Liver (tissue), 9 donors: ENCODE data around the gene FMC1. TPM values are rescaled to one million over a fixed set of nuclear protein-coding genes. Genes with fewer than 3 reads are reported as not detected.

Source experiments
- DNase-seq: peaks from one replicate; pipeline ENCODE4 v3.0.0-alpha.2; 2017; ENCODE audit warnings: low spot score
- H3K27ac ChIP-seq, 2 donors: one replicate each; pipeline ENCODE4 v1.7.0; 2013; ENCODE audit warnings: inconsistent platforms in 2 of 2, low read length in 2 of 2, control low read depth in 1 of 2, low read depth in 1 of 2, mild to moderate bottlenecking in 1 of 2
- H3K27me3 ChIP-seq, 4 donors: one replicate each; pipeline versions ENCODE4 v1.6.1 to v1.7.0; 2013; ENCODE audit warnings: low read length in 3 of 4, inconsistent platforms in 1 of 4, mild to moderate bottlenecking in 1 of 4, moderate library complexity in 1 of 4; ENCODE audit not compliant: control insufficient read depth in 4 of 4, insufficient read depth in 4 of 4
- H3K36me3 ChIP-seq, 4 donors: one replicate each; pipeline versions ENCODE4 v1.6.1 to v1.7.0; 2013; ENCODE audit warnings: low read length in 3 of 4, mild to moderate bottlenecking in 3 of 4, low read depth in 1 of 4, moderate library complexity in 1 of 4; ENCODE audit not compliant: control insufficient read depth in 4 of 4, insufficient read depth in 3 of 4
- H3K4me1 ChIP-seq, 4 donors: one replicate each; pipeline versions ENCODE4 v1.6.1 to v1.7.0; 2013; ENCODE audit warnings: low read length in 3 of 4, mild to moderate bottlenecking in 3 of 4, moderate library complexity in 1 of 4; ENCODE audit not compliant: control insufficient read depth in 4 of 4, insufficient read depth in 4 of 4
- H3K4me3 ChIP-seq, 3 donors: one replicate each; pipeline versions ENCODE4 v1.6.1 to v1.7.0; 2013; ENCODE audit warnings: low read length in 3 of 3, control low read depth in 1 of 3, low read depth in 1 of 3, mild to moderate bottlenecking in 1 of 3
- H3K9ac ChIP-seq, 2 donors: one replicate each; pipeline ENCODE4 v1.7.0; 2013; ENCODE audit warnings: low read length in 2 of 2, mild to moderate bottlenecking in 2 of 2, moderate library complexity in 2 of 2, control low read depth in 1 of 2, low read depth in 1 of 2
- H3K9me3 ChIP-seq, 4 donors: one replicate each; pipeline versions ENCODE4 v1.6.1 to v1.7.0; 2013; ENCODE audit warnings: low read length in 3 of 4; ENCODE audit not compliant: control insufficient read depth in 4 of 4
- EGR1 ChIP-seq, 2 donors: IDR thresholded peaks; 2 replicates each; pipeline ENCODE4 v1.6.1; 2016 to 2018; ENCODE audit warnings: antibody characterized with exemption in 2 of 2, low read depth in 2 of 2
- FOXA1 ChIP-seq: IDR thresholded peaks from 2 replicates; pipeline ENCODE4 v1.6.1; 2016; ENCODE audit warnings: antibody characterized with exemption
- FOXA2 ChIP-seq: IDR thresholded peaks from 2 replicates; pipeline ENCODE4 v1.6.1; 2016; ENCODE audit warnings: antibody characterized with exemption
- GABPA ChIP-seq, 2 donors: IDR thresholded peaks in 1 of 2; conservative IDR thresholded peaks in 1 of 2; 2 replicates each; pipeline ENCODE4 v1.6.1; 2016; ENCODE audit warnings: antibody characterized with exemption in 2 of 2, mild to moderate bottlenecking in 1 of 2, moderate library complexity in 1 of 2
- HNF4A ChIP-seq, 2 donors: conservative IDR thresholded peaks; 2 replicates each; pipeline ENCODE4 v1.6.1; 2016; ENCODE audit warnings: antibody characterized with exemption in 2 of 2, mild to moderate bottlenecking in 2 of 2
- HNF4G ChIP-seq: IDR thresholded peaks from 2 replicates; pipeline ENCODE4 v1.6.1; 2016; ENCODE audit warnings: antibody characterized with exemption
- JUND ChIP-seq, 2 donors: IDR thresholded peaks; 2 replicates each; pipeline ENCODE4 v1.6.1; 2016; ENCODE audit warnings: antibody characterized with exemption in 2 of 2
- NR2F2 ChIP-seq: IDR thresholded peaks from 2 replicates; pipeline ENCODE4 v1.6.1; 2016; ENCODE audit warnings: antibody characterized with exemption
- RAD21 ChIP-seq, 2 donors: IDR thresholded peaks; 2 replicates each; pipeline ENCODE4 v1.6.1; 2016; ENCODE audit warnings: antibody characterized with exemption in 2 of 2, mild to moderate bottlenecking in 2 of 2
- RXRA ChIP-seq, 2 donors: IDR thresholded peaks; 2 replicates each; pipeline ENCODE4 v1.6.1; 2017 to 2018; ENCODE audit warnings: antibody characterized with exemption in 2 of 2, mild to moderate bottlenecking in 1 of 2
- SP1 ChIP-seq: IDR thresholded peaks from 2 replicates; pipeline ENCODE4 v1.6.1; 2018; ENCODE audit warnings: antibody characterized with exemption, mild to moderate bottlenecking
- TAF1 ChIP-seq: conservative IDR thresholded peaks from 2 replicates; pipeline ENCODE4 v1.6.1; 2016; ENCODE audit warnings: antibody characterized with exemption, mild to moderate bottlenecking
- YY1 ChIP-seq: IDR thresholded peaks from 2 replicates; pipeline ENCODE4 v1.6.1; 2016; ENCODE audit warnings: antibody characterized with exemption, mild to moderate bottlenecking
- WGBS: extraction: QIAGEN DNeasy Blood & Tissue Kit; methylation state at CpG from one replicate; pipeline ENCODE4 v1.1.7; 2013; 5-methylcytosine and 5-hydroxymethylcytosine counted together
- polyA plus RNA-seq, 2 donors: library from polyadenylated mRNA; stranded (reverse) in 1 of 2; unstranded in 1 of 2; fragments of 200-250 nt in 1 of 2; fragments of >200 nt in 1 of 2; fragmentation: Nextera tagmentation in 1 of 2; extraction: Ambion mirVana in 1 of 2; gene quantifications; one replicate each; pipeline versions ENCODE4 v1.2.1 to v1.2.3, GENCODE V29; 2013 to 2015
- total RNA-seq, 2 donors: library from RNA; depleted of rRNA; stranded (reverse); fragments of >200 nt; gene quantifications; one replicate each; pipeline ENCODE4 v1.2.3, GENCODE V29; 2014
- TF ChIP-seq, protein P1 (sequence below): IDR thresholded peaks from 2 replicates; pipeline ENCODE4 v1.6.1; 2016; ENCODE audit warnings: antibody characterized with exemption, mild to moderate bottlenecking
- TF ChIP-seq, protein P2 (sequence below): fragments of 150-350 bp; IDR thresholded peaks from 2 replicates; pipeline ENCODE4 v1.5.1; 2017; ENCODE audit warnings: improper control_type of control experiment, low read depth, low read length; ENCODE audit not compliant: missing input control
- TF ChIP-seq, protein P3 (sequence below): IDR thresholded peaks from 2 replicates; pipeline ENCODE4 v1.6.1; 2016; ENCODE audit warnings: antibody characterized with exemption
- TF ChIP-seq, protein P4 (sequence below): IDR thresholded peaks from 2 replicates; pipeline ENCODE4 v1.6.1; 2016; ENCODE audit warnings: antibody characterized with exemption
- TF ChIP-seq, protein P5 (sequence below): IDR thresholded peaks from 2 replicates; pipeline ENCODE4 v1.6.1; 2016; ENCODE audit warnings: antibody characterized with exemption
- donor health status: healthy.
- donor health status: healthy.
- donor health status: healthy.
- donor health status: healthy.
- donor health status: healthy.

The FMC1 gene
- total and polyA plus RNA-seq, 4 donors = 5.5 to 76.3 (median 10.5) TPM

DNA sequence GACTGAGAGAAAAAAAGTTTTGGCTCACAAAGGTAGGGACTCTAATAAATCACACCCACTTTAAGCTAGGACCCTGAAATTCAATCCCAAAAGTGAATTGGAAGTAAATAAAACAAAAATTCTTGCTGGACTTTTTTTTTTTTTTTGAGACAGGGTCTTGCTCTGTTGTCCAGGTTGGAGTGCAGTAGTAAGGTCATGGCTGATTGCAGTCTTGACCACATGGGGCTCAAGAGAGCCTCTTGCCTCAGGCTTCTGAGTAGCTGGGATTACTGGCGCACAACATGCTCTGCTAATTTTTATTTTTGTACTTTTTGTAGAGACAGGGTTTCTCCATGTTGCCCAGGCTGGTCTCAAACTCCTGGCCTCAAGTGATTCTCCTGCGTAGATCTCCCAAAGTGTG, 13.6 kb downstream of the FMC1 start:
- Histone ChIP-seq H3K36me3 (peaks cover 1 to 12% (median 5%) of the 10 kb centered on the region in 4 donors), H3K9ac (no peak overlapping the region), H3K27ac (no peak overlapping the region), H3K9me3 (no peaks in the 10 kb centered on the region), H3K4me3 (no peak overlapping the region), H3K27me3 (no peaks in the 10 kb centered on the region), H3K4me1 (peaks cover 0 to 8% (median 2%) of the 10 kb centered on the region in 4 donors)
- no peak for DNase-seq
- TF ChIP-seq, protein P1, sequence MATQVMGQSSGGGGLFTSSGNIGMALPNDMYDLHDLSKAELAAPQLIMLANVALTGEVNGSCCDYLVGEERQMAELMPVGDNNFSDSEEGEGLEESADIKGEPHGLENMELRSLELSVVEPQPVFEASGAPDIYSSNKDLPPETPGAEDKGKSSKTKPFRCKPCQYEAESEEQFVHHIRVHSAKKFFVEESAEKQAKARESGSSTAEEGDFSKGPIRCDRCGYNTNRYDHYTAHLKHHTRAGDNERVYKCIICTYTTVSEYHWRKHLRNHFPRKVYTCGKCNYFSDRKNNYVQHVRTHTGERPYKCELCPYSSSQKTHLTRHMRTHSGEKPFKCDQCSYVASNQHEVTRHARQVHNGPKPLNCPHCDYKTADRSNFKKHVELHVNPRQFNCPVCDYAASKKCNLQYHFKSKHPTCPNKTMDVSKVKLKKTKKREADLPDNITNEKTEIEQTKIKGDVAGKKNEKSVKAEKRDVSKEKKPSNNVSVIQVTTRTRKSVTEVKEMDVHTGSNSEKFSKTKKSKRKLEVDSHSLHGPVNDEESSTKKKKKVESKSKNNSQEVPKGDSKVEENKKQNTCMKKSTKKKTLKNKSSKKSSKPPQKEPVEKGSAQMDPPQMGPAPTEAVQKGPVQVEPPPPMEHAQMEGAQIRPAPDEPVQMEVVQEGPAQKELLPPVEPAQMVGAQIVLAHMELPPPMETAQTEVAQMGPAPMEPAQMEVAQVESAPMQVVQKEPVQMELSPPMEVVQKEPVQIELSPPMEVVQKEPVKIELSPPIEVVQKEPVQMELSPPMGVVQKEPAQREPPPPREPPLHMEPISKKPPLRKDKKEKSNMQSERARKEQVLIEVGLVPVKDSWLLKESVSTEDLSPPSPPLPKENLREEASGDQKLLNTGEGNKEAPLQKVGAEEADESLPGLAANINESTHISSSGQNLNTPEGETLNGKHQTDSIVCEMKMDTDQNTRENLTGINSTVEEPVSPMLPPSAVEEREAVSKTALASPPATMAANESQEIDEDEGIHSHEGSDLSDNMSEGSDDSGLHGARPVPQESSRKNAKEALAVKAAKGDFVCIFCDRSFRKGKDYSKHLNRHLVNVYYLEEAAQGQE = no peak
- TF ChIP-seq, protein P2, sequence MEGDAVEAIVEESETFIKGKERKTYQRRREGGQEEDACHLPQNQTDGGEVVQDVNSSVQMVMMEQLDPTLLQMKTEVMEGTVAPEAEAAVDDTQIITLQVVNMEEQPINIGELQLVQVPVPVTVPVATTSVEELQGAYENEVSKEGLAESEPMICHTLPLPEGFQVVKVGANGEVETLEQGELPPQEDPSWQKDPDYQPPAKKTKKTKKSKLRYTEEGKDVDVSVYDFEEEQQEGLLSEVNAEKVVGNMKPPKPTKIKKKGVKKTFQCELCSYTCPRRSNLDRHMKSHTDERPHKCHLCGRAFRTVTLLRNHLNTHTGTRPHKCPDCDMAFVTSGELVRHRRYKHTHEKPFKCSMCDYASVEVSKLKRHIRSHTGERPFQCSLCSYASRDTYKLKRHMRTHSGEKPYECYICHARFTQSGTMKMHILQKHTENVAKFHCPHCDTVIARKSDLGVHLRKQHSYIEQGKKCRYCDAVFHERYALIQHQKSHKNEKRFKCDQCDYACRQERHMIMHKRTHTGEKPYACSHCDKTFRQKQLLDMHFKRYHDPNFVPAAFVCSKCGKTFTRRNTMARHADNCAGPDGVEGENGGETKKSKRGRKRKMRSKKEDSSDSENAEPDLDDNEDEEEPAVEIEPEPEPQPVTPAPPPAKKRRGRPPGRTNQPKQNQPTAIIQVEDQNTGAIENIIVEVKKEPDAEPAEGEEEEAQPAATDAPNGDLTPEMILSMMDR = no peak
- TF ChIP-seq, protein P3, sequence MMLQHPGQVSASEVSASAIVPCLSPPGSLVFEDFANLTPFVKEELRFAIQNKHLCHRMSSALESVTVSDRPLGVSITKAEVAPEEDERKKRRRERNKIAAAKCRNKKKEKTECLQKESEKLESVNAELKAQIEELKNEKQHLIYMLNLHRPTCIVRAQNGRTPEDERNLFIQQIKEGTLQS = no peak
- no peak for TF ChIP-seq HNF4A (conservative IDR thresholded peaks at IDR 0.05)
- TF ChIP-seq SP1 = no peak
- TF ChIP-seq FOXA1 = no peak
- TF ChIP-seq EGR1 (IDR thresholded peaks at IDR 0.05; ENCODE audit: low read depth in 2 of 2) = no peak
- TF ChIP-seq JUND (IDR thresholded peaks at IDR 0.05) = no peak
- TF ChIP-seq TAF1 = no peak
- TF ChIP-seq YY1 = no peak
- TF ChIP-seq, protein P4, sequence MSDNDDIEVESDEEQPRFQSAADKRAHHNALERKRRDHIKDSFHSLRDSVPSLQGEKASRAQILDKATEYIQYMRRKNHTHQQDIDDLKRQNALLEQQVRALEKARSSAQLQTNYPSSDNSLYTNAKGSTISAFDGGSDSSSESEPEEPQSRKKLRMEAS = no peak
- TF ChIP-seq RAD21 (IDR thresholded peaks at IDR 0.05) = no peak
- no peak for TF ChIP-seq FOXA2
- TF ChIP-seq GABPA (IDR thresholded peaks at IDR 0.05 in 1 of 2, conservative IDR thresholded peaks at IDR 0.05 in 1 of 2) = no peak
- no peak for TF ChIP-seq HNF4G
- no peak for TF ChIP-seq NR2F2
- TF ChIP-seq, protein P5, sequence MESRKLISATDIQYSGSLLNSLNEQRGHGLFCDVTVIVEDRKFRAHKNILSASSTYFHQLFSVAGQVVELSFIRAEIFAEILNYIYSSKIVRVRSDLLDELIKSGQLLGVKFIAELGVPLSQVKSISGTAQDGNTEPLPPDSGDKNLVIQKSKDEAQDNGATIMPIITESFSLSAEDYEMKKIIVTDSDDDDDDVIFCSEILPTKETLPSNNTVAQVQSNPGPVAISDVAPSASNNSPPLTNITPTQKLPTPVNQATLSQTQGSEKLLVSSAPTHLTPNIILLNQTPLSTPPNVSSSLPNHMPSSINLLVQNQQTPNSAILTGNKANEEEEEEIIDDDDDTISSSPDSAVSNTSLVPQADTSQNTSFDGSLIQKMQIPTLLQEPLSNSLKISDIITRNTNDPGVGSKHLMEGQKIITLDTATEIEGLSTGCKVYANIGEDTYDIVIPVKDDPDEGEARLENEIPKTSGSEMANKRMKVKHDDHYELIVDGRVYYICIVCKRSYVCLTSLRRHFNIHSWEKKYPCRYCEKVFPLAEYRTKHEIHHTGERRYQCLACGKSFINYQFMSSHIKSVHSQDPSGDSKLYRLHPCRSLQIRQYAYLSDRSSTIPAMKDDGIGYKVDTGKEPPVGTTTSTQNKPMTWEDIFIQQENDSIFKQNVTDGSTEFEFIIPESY = no peak
- no peak for TF ChIP-seq RXRA (IDR thresholded peaks at IDR 0.05)
- 98% methylated on average over 2 of the region's 2 CpGs for WGBS
